ENCODE results near the gene HYDIN.

Gene HYDIN

GRCh38 chr16:70781800-70782199 is 448.7 kb downstream of the HYDIN start:
- no peak for DNase-seq

- no peak for DNase-seq
Measured at GRCh38 chr16:70780546-70780945, 450.0 kb downstream of the HYDIN start.

DNA sequence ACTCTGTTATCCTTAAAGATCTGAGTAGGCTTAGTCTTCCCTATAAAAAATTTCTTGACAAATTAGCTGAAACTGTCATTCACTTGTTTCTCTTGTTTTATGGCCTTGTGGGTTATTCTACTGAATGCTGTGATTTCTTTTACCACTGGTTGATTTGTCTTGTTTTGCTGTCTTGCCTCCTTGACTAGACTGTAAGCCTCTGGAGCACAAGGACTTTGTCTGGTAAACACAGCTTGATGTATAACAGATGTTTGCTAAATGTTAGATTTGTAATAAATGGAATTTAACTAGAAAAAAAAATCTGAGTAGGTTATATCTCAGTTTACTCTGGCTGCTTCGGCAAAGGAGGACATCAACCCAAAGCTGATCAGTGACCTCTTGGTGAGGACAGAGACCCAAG is 451.2 kb downstream of the HYDIN start:
- DNase-seq, result no peak

- DNase-seq, result no peak
Measured at GRCh38 chr16:70778901-70779309, 451.6 kb downstream of the HYDIN start.

- no peak for DNase-seq
Measured at GRCh38 chr16:70777973-70778406, 452.5 kb downstream of the HYDIN start.

- DNase-seq, result no peak
Measured at GRCh38 chr16:70777496-70777895, 453.0 kb downstream of the HYDIN start.

DNA sequence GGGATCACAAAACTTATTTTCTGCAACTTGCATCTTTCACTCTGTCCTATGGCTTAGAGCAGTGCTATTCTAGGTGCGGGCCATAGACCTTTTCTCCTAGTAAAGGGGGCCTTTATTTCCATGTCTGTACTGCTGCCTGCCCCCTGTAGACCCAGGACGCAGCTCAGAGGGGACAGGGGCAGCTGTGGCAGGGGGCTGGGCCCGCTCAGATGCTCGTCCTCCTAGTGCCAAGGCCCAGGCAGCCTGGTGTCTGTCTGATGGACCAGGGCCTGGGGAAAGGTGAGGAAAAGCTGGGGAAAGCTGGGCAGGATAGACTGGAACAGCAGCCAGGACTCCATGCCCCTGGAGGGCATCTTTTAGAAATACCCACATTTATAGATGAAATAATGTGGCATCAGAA is 455.1 kb downstream of the HYDIN start:
- DNase-seq, result no peak

DNA sequence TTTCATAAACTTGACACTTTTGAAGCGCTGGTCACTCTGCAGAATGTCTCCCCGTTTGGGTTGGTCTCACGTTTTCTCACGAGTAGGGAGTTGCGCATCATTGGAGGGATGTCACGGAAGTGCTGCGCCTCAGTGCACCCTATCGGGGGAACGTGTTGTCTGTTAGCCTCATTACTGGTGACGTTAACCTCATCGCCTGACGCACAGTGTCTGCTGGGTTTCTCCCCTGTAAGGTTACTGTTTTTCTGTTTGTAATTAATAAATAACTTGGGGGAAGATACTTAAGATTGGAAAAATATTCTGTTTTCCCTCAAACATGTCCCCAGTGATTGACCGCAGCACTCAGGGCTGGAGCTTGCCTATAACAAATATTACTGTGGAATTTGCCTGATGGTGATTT is 456.3 kb downstream of the HYDIN start:
- DNase-seq, result no peak

DNA sequence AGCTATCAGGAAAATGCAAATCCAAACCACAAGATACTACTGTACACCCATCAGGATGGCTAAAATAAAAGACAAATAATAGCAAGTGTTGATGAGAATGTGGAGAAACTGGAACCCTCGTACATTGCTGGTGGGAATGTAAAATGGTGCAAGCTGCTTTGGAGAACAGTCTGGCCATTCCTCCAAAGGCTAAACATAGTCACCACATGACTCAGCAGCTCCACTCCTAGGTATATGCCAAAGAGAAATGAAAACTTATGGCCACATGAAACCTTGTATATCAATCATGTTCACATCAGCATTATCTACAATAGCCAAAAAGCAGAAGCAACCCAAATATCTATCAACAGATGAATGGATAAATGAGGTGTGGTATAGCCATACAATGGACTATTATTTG is 458.0 kb downstream of the HYDIN start:
- no peak for DNase-seq

DNA sequence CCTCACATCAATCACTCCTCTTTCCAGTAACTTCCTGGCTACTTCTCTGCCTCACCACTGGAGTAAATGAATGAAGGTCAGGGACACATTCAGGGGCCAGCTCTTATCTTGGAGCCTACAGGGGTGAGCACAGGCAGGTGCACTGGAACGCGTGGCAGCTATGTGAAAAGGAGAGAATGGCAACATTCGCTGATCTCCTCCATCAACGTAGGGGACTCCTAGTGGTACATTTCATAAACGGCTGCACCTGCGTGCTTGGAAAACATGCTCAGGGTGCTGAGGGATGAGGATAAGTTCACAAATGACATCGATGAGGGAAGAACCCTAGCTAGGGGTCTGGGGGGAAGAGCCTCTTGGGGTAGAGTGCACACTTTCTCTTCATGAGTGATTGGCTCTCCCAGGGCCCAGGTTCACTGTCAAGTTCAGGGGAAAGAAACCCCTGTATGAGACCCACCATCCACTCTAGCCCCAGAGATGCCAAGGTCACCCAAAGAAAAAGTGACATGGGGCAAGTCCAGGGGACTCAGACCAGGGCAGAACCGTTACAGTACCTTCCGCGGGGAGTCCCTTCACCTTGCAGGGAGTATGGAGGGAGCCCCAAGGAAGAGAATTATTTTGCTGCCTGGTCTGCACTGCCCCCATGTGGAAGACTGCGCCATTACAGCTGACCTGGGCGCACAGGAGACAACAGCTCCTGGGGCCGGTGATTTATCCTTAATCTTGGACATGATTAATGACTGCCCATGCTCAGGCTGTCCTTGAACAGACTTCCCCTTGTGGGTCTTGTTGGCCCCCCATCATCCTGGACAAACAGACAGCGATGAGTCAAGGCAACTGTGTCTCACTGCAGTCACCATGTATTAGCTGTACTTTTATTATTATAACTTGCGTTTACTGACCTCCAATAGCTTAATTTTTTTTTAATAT is 459.6 kb downstream of the HYDIN start:
- DNase-seq, result peak; percentile 3

DNA sequence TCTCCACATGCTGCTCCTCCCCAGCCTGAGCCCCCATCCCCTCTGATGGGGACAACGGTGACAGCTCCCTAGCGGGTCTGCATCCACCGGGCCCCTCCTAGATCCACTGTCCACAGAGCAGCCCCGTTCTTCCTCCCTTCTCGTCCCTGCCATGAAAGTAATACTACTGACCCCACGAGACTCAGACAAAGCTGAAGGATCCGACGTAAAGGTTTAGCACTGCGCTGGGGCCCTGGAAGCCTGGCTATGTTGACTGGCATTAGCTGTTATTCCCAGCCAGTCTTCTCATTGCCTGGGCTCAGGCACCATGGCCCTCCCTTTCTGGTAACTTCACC is 460.3 kb downstream of the HYDIN start:
- DNase-seq, result no peak

- no peak for DNase-seq
Measured at GRCh38 chr16:70769761-70770160, 460.8 kb downstream of the HYDIN start.

- no peak for DNase-seq
Measured at GRCh38 chr16:70769131-70769530, 461.4 kb downstream of the HYDIN start.

- DNase-seq, result no peak
Measured at GRCh38 chr16:70768203-70768580, 462.3 kb downstream of the HYDIN start.

GRCh38 chr16:70767377-70768202 is 462.9 kb downstream of the HYDIN start:
- DNase-seq, result no peak

DNA sequence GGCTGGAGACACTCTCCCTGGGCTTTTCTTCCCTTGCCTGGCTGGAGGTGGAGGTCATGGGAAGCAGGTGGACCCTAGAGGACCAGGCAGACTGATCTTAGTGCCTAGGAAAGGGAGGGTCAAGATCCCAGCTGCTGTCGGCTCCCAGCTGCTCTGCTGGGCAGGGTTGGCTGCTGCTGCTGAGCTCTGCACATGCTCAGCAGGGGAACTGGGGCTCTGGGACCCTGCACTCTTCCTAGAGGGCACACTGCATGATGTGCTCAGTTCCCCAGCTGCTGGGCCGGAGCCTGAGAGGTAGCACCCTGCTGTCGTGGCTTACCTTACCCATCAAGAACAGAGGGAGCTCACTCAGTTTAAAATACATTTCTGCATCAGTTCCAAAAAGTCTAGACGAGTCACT is 463.9 kb downstream of the HYDIN start:
- DNase-seq, result no peak

GRCh38 chr16:70766176-70766575 is 464.3 kb downstream of the HYDIN start:
- no peak for DNase-seq

DNA sequence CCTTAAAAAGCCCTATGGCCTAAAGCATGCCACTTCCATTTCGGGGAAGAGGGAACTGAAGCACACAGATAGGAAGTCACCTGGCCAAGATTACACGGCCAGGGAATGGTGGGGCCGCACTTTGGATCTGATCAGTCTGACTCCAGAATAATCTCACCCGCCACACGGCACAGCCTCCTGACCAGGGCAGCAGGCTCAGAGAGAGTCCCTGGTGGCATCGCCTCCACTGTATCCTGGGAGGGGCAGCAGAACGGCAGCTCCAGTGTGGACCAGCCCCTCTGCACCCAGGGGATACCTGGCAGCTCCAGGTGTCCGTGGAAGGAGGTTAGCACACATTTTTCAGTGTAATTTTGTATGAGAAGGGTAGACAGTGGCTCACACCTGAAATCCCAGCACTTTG is 465.0 kb downstream of the HYDIN start:
- DNase-seq, result no peak

GRCh38 chr16:70764632-70765031 is 465.9 kb downstream of the HYDIN start:
- DNase-seq, result no peak

DNA sequence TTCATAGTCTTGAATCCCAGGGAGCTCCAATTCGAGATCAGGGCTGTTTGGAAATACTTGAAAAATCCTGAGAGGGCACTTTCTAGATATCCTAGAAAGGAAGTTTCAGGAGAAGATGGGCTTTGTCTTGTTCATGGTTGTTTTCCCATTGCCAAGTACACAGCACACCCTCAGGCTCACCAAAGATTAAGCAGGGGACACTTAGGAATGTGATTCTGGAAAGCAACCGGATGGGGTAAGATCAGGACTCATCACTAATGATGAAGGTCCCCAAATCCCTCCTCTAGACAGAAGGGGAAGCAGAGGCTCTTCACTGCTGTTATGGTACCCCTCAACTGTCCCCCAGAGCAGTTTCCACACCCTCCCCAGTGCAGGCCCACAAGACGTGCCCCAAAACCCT is 470.3 kb downstream of the HYDIN start:
- no peak for DNase-seq

- DNase-seq, result no peak
Measured at GRCh38 chr16:70759666-70760065, 470.9 kb downstream of the HYDIN start.

DNA sequence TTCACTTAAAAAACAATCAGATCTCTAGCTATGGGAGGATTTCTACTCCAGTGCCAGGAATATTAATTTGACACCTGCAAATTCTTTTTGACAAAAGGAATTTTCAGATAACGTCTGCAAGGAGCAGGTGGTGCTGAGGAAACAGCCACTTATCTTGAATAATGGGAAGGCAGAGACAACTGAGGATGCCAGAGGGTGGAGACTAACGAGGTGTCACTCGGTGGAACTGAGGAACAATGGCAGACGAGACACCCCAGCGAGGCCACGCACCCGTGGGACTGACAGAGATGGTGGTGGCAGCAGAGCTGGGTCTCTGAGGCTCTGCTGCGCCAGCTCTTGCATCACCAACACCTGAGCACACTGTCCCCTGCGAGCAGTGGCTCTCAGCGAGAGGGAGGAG is 471.7 kb downstream of the HYDIN start:
- no peak for DNase-seq

Data from stimulated activated naive CD4-positive, alpha-beta T cell treated with Interleukin-2 at 50 U/mL for 16 hours (primary cell).